A673 (cell line): ENCODE measurements around the gene MIDN. TPM values are rescaled to one million over a fixed set of nuclear protein-coding genes. Genes with fewer than 3 reads are reported as not detected.
"Not testable (repeated sequence)": the region's sequence is repeated elsewhere in the genome, so short reads cannot be mapped to it uniquely, and the experiment has no call there.

Experiments
- BruUV-seq: library from RNA; stranded (reverse); fragments of 400-500 nt; replicated peaks from 2 replicates; lab custom pipeline; 2021; lab: Mats Ljungman, UMichigan
- CTCF ChIA-PET: fragments of 300-600 bp; sonication (Branson Sonifier 250); formaldehyde crosslinking; loops from one replicate; lab custom pipeline; 2022; ENCODE audit warnings: antibody characterized with exemption; lab: Charles Lee
- POLR2A ChIA-PET: fragments of 300-600 bp; sonication (Branson Sonifier 250); formaldehyde crosslinking; loops from one replicate; lab custom pipeline; 2022; ENCODE audit warnings: antibody characterized with exemption; ENCODE audit not compliant: low non-redundant PET; lab: Charles Lee
- DNase-seq: peaks from one replicate; pipeline ENCODE4 v3.0.0-alpha.2; 2015; ENCODE audit warnings: low spot score
- H3K27ac ChIP-seq: fragments of 200-600 bp; sonication (generic); 2 replicates; pipeline ENCODE4 v1.5.1; 2016; ENCODE audit warnings: mixed run types, low read depth, mild to moderate bottlenecking, mixed read lengths, antibody characterized with exemption, low read length; ENCODE audit not compliant: poor library complexity, severe bottlenecking
- H3K27me3 ChIP-seq: fragments of 200-600 bp; sonication (generic); replicated peaks from 2 replicates; pipeline ENCODE4 v1.6.1; 2017; ENCODE audit warnings: mixed run types, low read depth, mild to moderate bottlenecking, mixed read lengths, antibody characterized with exemption, low read length; ENCODE audit not compliant: insufficient read depth, poor library complexity
- H3K36me3 ChIP-seq: fragments of 200-600 bp; sonication (generic); 2 replicates; pipeline ENCODE4 v1.6.1; 2016; ENCODE audit warnings: mixed run types, mild to moderate bottlenecking, mixed read lengths, antibody characterized with exemption, low read length; ENCODE audit not compliant: insufficient read depth, poor library complexity, severe bottlenecking
- H3K4me1 ChIP-seq: fragments of 200-600 bp; sonication (generic); 2 replicates; pipeline ENCODE4 v1.6.1; 2017; ENCODE audit warnings: mixed run types, mild to moderate bottlenecking, mixed read lengths, antibody characterized with exemption, low read length; ENCODE audit not compliant: insufficient read depth, poor library complexity, severe bottlenecking
- H3K4me3 ChIP-seq: fragments of 200-600 bp; sonication (generic); 2 replicates; pipeline ENCODE4 v1.5.1; 2016; ENCODE audit warnings: low read depth, mixed run types, mild to moderate bottlenecking, mixed read lengths, low read length; ENCODE audit not compliant: poor library complexity, severe bottlenecking
- H3K9me3 ChIP-seq: fragments of 200-600 bp; sonication (generic); 2 replicates; pipeline ENCODE4 v1.6.1; 2016; ENCODE audit warnings: mixed run types, low read depth, mild to moderate bottlenecking, mixed read lengths, antibody characterized with exemption, low read length; ENCODE audit not compliant: poor library complexity, severe bottlenecking
- CTCF ChIP-seq: fragments of 300-800, 200-600 bp; sonication (generic); conservative IDR thresholded peaks from 2 replicates; pipeline ENCODE4 v1.5.1; 2017; ENCODE audit warnings: low read depth, mild to moderate bottlenecking, antibody characterized with exemption, low read length, moderate library complexity, mixed read lengths
- EZH2 ChIP-seq: fragments of 200-600 bp; sonication (generic); IDR thresholded peaks from 2 replicates; pipeline ENCODE4 v1.6.1; 2017; ENCODE audit warnings: borderline replicate concordance, low read depth, mild to moderate bottlenecking, mixed read lengths, antibody characterized with exemption, low read length; ENCODE audit not compliant: poor library complexity, severe bottlenecking
- intact Hi-C: fragments of 100-400 bp; cut with micrococcal nuclease; formaldehyde crosslinking; loops from one replicate; pipeline ENCODE4 v1.10.0; 2022; ENCODE audit not compliant: unreplicated experiment
- total RNA-seq: library from RNA; stranded (reverse); gene quantifications from 2 replicates; pipeline ENCODE4 v1.2.3, GENCODE V29; 2021

The MIDN gene
- total RNA-seq, 1 experiment from 2014 or later = 169 TPM

- no TSS peak for BruUV-seq
- intact Hi-C loops = loop anchor here (5.0 to 10.0 kb wide), 3 partner anchors 220 to 380 kb away; partner anchors contain the start of genes CNN2, RNU6-2 and TMEM259
- TF ChIP-seq CTCF (no peak), EZH2 (no peak)
- H3K4me1 ChIP-seq = peaks cover 33% of the 10 kb centered on the region
- peaks cover 7% of the 10 kb centered on the region for H3K36me3 ChIP-seq
- no peaks in the 10 kb centered on the region for H3K27me3 ChIP-seq
- peak overlapping the region; percentile 77 for H3K27ac ChIP-seq
- ChIA-PET CTCF (interaction anchor here (0.5 to 1.8 kb wide), 21 partner anchors 8 to 389 kb away, joined by 3 to 149 read pairs (median 4); partner anchors contain the start of genes CIRBP, FAM174C and WDR18), POLR2A (interaction anchor here (0.6 to 2.3 kb wide), 4 partner anchors 8 to 24 kb away, joined by 3 to 36 read pairs (median 9); partner anchors contain the start of gene CIRBP)
- DNase-seq = no peak
- peak overlapping the region; percentile 11 for H3K4me3 ChIP-seq
- H3K9me3 ChIP-seq = no peaks in the 10 kb centered on the region
Observed at GRCh38 chr19:1244693-1245451, 3.5 kb upstream of the MIDN start.

DNA sequence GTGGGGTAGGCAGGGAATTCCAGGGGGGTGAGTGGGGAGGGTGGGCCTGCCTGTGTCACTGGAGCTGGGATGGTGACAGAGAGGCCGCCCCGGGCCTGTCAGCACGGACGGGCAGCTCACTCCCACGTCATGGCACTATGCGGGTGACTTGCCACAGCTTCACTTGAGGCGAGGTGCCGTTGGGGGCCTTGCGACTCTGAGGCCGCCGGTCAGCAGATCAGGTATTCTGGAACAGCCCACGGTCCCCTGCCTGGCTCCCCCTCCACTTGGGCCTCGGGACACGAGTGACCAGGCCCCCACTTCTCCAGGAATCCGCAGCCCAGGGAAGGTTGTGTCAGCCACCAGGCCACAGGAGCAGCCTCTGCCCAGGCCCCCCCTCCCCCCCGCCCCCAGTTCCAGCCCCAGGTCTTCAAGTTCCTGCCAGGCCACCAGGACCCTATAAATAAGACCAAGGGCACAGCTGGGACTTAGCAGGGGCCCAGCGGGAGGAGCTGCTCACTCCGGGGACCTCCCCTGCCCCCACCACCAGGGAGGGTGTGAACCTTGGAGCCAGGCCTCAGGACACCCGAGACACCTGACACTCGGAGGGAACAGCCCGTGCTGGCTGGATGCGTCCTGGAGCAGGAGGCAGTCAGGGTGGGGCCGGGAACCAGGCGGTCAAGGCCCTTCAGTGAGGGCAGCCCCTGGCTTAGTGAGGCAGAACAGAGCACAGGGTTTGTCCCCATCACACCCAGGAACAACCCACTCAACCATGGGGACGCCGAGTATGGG lies 2.7 kb upstream of the MIDN start:
- intact Hi-C loops = loop anchor here (10.0 kb wide), 2 partner anchors 221 to 381 kb away; partner anchors contain the start of genes CNN2, RNU6-2 and TMEM259
- peaks cover 31% of the 10 kb centered on the region for H3K4me1 ChIP-seq
- ChIA-PET CTCF (no interaction called here), POLR2A (interaction anchor here (2.3 kb wide), 1 partner anchor 24 kb away, joined by 36 read pairs; the partner anchor contains the start of gene CIRBP)
- no peak for DNase-seq
- peaks cover 7% of the 10 kb centered on the region for H3K36me3 ChIP-seq
- no peak for TF ChIP-seq CTCF
- TF ChIP-seq EZH2 = no peak
- no TSS peak for BruUV-seq
- H3K27me3 ChIP-seq = no peaks in the 10 kb centered on the region
- H3K27ac ChIP-seq = peak overlapping the region; percentile 77
- H3K9me3 ChIP-seq = no peaks in the 10 kb centered on the region
- no peak overlapping the region for H3K4me3 ChIP-seq

DNA sequence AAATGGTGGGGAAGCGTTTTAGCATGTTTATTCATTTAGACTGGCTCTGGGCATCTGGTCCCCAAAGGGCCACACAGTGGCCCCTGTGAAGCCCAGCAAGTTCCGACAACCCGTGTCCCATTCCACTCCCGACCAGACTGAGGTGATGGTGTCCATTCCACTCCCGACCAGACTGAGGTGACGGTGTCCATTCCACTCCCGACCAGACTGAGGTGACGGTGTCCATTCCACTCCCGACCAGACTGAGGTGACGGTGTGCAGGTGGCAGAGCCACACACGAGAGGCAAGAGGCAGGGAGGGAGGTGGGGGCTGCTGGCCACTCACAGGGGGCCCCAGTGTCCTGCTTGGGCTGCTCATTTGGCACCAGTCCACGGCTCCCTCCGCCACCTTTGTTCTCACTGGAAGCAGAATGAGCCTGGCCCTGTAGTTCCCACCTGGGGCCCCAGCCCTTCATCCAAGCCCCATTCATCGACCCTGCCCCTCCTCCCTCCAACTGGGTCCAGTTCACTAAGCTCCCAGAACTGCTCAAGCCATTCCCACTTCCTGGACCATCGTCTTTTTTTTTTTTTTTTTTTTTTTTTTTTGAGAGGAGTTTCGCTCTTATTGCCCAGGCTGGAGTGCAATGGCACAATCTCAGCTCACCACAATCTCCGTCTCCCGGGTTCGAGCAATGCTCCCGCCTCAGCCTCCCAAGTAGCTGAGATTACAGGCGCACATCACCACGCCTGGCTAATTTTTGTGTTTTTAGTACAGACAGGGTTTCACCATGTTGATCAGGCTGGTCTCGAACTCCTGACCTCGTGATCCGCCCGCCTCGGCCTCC lies 1.9 kb upstream of the MIDN start:
- DNase-seq, H3K4me3 ChIP-seq, POLR2A ChIA-PET, BruUV-seq, H3K27me3 ChIP-seq, H3K9me3 ChIP-seq, H3K36me3 ChIP-seq, H3K27ac ChIP-seq: not testable (repeated sequence)
- CTCF ChIA-PET = interaction anchor here (0.6 to 0.7 kb wide), 3 partner anchors 11 to 115 kb away, joined by 4 to 6 read pairs (median 5); no protein-coding TSS in a partner anchor
- intact Hi-C loops = loop anchor here (10.0 kb wide), 2 partner anchors 222 to 382 kb away; partner anchors contain the start of genes CNN2, RNU6-2 and TMEM259
- peaks cover 31% of the 10 kb centered on the region for H3K4me1 ChIP-seq
